GM18517 (cell line): ENCODE data around the gene STH.

Experiments used
- ATAC-seq: cut with Tn5 transposase; IDR thresholded peaks from one replicate; pipeline ENCODE4 v1.9.1; 2021; ENCODE audit warnings: mild to moderate bottlenecking, moderate library complexity; ENCODE audit not compliant: unreplicated experiment

The STH gene

DNA sequence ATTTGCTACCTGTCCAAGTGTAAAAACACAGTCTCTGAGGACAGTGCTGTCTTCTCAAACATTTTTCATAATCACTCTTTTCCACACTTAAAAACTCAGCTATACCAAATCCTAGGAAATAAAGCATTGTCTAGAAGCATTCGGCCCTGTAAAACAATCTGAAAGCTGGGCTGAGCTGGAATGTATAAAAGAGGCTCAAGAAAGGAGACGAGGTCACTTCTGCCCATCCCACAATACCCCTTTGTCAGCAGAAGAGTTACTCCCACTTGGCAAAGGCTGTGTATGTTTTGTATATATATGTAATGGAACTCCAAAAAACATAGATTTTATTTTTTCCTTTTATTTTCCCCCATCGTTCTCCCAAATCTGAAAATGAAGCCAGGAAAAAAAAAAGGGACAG, 43.9 kb downstream of the STH start:
- ATAC-seq: no peak

DNA sequence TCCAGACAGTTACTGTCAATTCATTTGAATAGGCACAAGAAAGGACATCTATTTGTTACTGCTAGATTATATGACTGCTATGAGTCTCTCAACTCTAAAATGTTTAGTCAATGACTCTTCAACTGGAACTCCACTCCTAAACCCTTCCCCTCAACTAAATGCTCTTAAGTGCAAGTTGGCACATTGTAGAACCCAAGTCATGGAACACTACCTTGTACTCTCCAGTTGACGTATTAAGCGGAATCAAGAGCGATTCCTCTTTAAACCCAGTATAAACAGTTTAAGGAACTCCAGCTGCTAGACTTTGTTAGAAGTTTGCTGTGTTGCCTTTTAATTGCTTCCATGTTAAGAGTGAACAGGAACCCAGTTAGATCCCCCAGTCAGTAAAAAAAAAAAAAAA, 44.6 kb downstream of the STH start:
- no peak for ATAC-seq

DNA sequence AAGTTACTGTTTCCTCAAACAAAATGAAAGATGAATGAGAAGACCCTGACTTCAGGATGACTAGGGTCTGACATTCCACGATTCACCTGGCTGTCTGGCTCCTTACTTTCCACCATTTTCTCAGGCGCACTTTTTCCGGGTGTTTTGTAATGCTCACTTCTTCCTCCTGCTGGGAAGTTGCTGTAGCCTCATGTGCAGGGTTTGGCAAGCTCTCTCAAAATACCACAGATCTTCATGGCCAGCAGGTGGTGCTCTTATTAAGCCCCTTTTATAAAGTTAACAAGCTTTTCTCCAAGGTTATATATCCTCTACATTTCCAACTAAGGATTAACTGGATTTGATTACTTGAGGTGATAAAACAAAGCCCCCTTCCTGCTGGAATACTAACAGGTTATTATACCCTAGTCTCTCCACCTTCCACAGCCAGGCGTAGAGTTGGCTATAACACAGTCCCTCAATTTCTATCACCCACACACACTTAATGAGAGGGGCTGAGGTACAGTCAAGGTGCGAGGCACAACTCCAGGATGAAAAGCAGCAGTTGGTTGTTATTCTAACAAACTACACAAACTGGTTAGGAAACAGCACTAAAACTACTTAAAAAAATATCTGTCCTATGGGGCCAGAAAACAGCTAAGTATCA, 45.4 kb downstream of the STH start:
- no peak for ATAC-seq

DNA sequence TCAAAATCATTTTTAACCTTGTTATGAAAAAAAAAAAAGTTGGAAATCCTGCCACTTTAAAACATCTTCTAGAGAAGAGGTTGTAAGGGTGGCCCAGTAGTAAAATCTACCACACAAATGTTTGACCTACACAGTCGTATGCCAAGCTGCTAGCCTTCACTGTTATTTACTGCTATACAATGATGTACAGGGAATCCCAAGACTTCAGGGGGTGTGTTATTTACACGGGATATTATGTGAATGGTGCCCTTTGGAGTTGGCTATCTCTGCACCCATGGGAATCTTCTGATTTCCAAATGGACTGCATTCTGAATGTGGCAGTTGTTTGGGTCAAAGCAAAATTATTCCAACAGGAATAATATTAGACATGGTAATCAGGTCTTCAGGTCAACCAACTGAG, 45.9 kb downstream of the STH start:
- no peak for ATAC-seq

DNA sequence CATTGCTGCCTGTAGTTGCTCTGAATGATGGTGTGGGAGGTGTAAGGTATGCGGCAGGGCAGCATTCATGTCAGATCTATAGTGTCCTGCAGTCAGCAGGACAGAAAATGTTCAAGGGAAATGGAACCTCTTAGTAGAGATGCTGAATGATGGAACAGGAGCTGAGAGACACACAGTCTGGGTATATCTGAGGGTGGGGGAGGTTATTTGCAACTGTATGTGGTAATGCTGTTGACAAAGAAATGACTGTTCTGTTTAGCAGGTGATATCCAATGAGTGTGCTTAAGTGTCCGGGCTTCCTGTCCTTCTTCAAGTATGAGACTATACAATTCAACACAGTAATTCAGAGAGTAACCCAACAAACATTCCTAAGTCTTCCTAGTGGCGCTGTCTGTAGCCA, 46.6 kb downstream of the STH start:
- ATAC-seq: no peak

DNA sequence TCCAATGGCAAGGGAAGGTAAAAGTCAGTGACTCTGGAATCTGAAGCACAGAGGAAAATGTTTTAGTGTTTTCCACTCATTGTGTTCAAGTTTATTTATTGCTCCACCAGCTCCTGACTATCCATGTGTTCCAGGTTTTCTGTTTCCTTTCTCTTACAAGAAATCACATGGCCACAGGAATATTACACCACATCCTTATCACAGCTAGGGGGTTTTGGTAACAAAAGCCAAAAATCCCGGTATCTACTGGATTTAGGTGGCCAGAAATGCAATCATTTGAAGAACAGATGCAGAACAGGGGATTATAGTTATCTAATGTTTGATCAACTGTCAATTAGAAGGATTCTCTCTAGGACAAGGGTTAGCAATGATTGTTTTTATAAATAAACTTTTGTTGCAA, 47.9 kb downstream of the STH start:
- no peak for ATAC-seq

DNA sequence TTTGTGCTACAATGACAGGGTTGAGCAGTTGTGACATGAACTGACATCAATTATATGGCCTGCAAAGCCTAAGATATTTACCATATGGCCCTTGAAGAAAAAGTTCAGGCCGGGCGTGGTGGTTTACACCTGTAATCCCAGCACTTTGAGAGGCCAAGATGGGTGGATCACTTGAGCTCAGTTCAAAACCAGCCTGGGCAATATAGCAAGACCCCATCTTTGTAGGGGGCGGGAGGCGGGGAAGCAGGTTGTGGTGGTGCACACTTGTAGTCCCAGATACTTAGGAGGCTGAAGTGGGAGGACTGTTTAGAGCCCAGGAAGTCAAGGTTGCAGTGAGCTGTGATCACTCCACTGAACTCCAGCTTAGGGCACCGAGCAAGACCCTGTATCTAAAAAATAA, 48.3 kb downstream of the STH start:
- no peak for ATAC-seq

DNA sequence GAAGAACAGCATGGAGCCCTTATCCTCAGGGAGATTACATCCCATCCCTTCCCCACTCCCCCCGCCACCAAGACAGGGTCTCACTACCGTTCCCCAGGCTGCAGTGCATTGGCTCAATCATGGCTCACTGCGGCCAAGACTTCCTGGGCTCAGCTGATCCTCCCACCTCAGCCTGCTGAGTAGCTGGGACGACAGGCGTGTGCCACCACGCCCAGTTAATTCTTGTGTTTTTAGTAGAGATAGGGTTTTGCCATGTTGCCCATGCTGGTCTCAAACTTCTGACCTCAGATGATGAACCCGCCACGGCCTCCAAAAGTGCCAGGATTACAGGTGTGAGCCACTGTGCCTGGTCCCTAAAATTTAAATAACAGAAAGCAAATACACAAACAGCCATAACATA, 48.8 kb downstream of the STH start:
- no peak for ATAC-seq
